ENCODE measurements around the gene DMD. TPM values are rescaled to one million over a fixed set of nuclear protein-coding genes. Genes with fewer than 3 reads are reported as not detected.

Gene DMD
- total and polyA plus RNA-seq, 2 donors (not counting 1 experiment from before 2014, with no cell fraction given): 2.0 to 51.8 TPM

GRCh38 chrX:31580726-31581125, 1630.6 kb downstream of the DMD start:
- Mint-ChIP-seq H3K27ac (no peak overlapping the region), H3K4me1 (no peaks in the 10 kb centered on the region), H3K4me3 (no peak overlapping the region), H3K9me3 (ENCODE audit: insufficient read depth) (no peaks in the 10 kb centered on the region), H3K27me3 (no peaks in the 10 kb centered on the region)
- Histone ChIP-seq H3K27ac (ENCODE audit: low read length in 2 of 2) (no peak overlapping the region), H4K20me1 (ENCODE audit: control insufficient read depth, insufficient read depth, low read length, poor library complexity, severe bottlenecking) (no peaks in the 10 kb centered on the region), H3K4me1 (ENCODE audit: control insufficient read depth in 2 of 2, insufficient read depth in 2 of 2, low read length in 2 of 2) (no peaks in the 10 kb centered on the region), H3K4me2 (replicated peaks; ENCODE audit: low read depth, low read length, poor library complexity, severe bottlenecking) (no peak overlapping the region), H3K4me3 (ENCODE audit: control extremely low read depth in 1 of 5, extremely low read depth in 1 of 5, insufficient read depth in 1 of 5, low read depth in 2 of 5, low read length in 4 of 5) (no peak overlapping the region), H3K36me3 (replicated peaks in 1 of 2; ENCODE audit: control extremely low read depth in 1 of 2, control insufficient read depth in 1 of 2, extremely low read depth in 1 of 2, insufficient read depth in 2 of 2, low read length in 1 of 2) (no peaks in the 10 kb centered on the region), H3K9ac (ENCODE audit: low read length) (no peak overlapping the region), H3K79me2 (ENCODE audit: control insufficient read depth, insufficient read depth, low read length) (no peaks in the 10 kb centered on the region), H3K27me3 (replicated peaks in 1 of 4; ENCODE audit: control extremely low read depth in 1 of 4, control insufficient read depth in 3 of 4, insufficient read depth in 4 of 4, low read length in 3 of 4) (no peaks in the 10 kb centered on the region), H2AFZ (ENCODE audit: insufficient read depth, low read depth, low read length, poor library complexity, severe bottlenecking) (no peak overlapping the region), H3K9me3 (ENCODE audit: control extremely low read depth in 1 of 3, control insufficient read depth in 2 of 3, insufficient read depth in 1 of 3, low read length in 2 of 3) (no peaks in the 10 kb centered on the region)
- ChIA-PET CTCF (no interaction called here), POLR2A (no interaction called here)
- intact Hi-C loops (cut with micrococcal nuclease): no loop called here
- ATAC-seq (ENCODE audit: low read depth) (no peak), DNase-seq (no peak)
- TF ChIP-seq EZH2 (IDR thresholded peaks at IDR 0.05; ENCODE audit: borderline replicate concordance, insufficient read depth, low read depth, low read length, poor library complexity, severe bottlenecking) (no peak), CTCF (IDR thresholded peaks at IDR 0.05) (no peak)
- no CpG with 5 or more reads among the region's 2 CpGs for WGBS (ENCODE audit: insufficient coverage)

- no peaks in the 10 kb centered on the region for H3K9me3 ChIP-seq (ENCODE audit: control extremely low read depth in 1 of 3, control insufficient read depth in 2 of 3, insufficient read depth in 1 of 3, low read length in 2 of 3)
- DNase-seq (no peak), ATAC-seq (ENCODE audit: low read depth) (no peak)
- no peak overlapping the region for H3K9ac ChIP-seq (ENCODE audit: low read length)
- intact Hi-C loops (cut with micrococcal nuclease): no loop called here
- POLR2A ChIA-PET: no interaction called here
- no peak overlapping the region for H3K4me3 ChIP-seq (ENCODE audit: control extremely low read depth in 1 of 5, extremely low read depth in 1 of 5, insufficient read depth in 1 of 5, low read depth in 2 of 5, low read length in 4 of 5)
- H3K36me3 ChIP-seq (replicated peaks in 1 of 2; ENCODE audit: control extremely low read depth in 1 of 2, control insufficient read depth in 1 of 2, extremely low read depth in 1 of 2, insufficient read depth in 2 of 2, low read length in 1 of 2): no peaks in the 10 kb centered on the region
- no peak for TF ChIP-seq EZH2 (IDR thresholded peaks at IDR 0.05; ENCODE audit: borderline replicate concordance, insufficient read depth, low read depth, low read length, poor library complexity, severe bottlenecking)
- Mint-ChIP-seq H3K9me3 (ENCODE audit: insufficient read depth) (no peaks in the 10 kb centered on the region), H3K4me1 (no peaks in the 10 kb centered on the region), H3K4me3 (no peak overlapping the region), H3K27me3 (no peaks in the 10 kb centered on the region), H3K27ac (no peak overlapping the region)
- H2AFZ ChIP-seq (ENCODE audit: insufficient read depth, low read depth, low read length, poor library complexity, severe bottlenecking): no peak overlapping the region
- H3K79me2 ChIP-seq (ENCODE audit: control insufficient read depth, insufficient read depth, low read length): no peaks in the 10 kb centered on the region
- no peak overlapping the region for H3K27ac ChIP-seq (ENCODE audit: low read length in 2 of 2)
- H3K4me1 ChIP-seq (ENCODE audit: control insufficient read depth in 2 of 2, insufficient read depth in 2 of 2, low read length in 2 of 2): no peaks in the 10 kb centered on the region
- no peaks in the 10 kb centered on the region for H4K20me1 ChIP-seq (ENCODE audit: control insufficient read depth, insufficient read depth, low read length, poor library complexity, severe bottlenecking)
- WGBS (ENCODE audit: insufficient coverage): no CpG with 5 or more reads among the region's 4 CpGs
- CTCF ChIA-PET: no interaction called here
- no peaks in the 10 kb centered on the region for H3K27me3 ChIP-seq (replicated peaks in 1 of 4; ENCODE audit: control extremely low read depth in 1 of 4, control insufficient read depth in 3 of 4, insufficient read depth in 4 of 4, low read length in 3 of 4)
- H3K4me2 ChIP-seq (replicated peaks; ENCODE audit: low read depth, low read length, poor library complexity, severe bottlenecking): no peak overlapping the region
These were observed 1631.1 kb downstream of the DMD start for GRCh38 chrX:31580227-31580626.
